ENCODE measurements around the gene OR2C1. TPM values are rescaled to one million over a fixed set of nuclear protein-coding genes. Genes with fewer than 3 reads are reported as not detected.

OR2C1 gene
- total RNA-seq, 1 experiment from 2014 or later: not detected

DNA sequence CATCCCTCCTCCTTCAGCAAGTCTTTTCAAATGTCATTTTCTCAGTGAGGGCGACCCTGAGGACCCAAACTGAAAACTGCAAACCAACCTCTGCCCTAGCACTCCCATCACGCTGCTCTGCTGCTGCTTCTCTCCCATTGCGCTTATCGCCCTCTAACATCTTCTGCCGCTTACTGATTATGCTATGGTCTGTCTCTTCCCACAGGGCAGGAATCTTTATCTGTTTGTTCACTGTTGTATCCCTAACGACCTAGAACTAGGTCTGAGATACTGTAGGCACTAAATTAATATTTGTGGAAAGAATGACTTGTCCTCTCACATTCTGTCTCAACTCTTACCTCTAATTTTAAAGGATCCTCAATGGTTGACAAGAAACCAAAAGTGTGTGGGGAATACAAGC lies 32.6 kb downstream of the OR2C1 start:
- Mint-ChIP-seq H3K9me3 (peaks cover 43% of the 10 kb centered on the region), H3K4me1 (no peaks in the 10 kb centered on the region), H3K36me3 (peaks cover 83% of the 10 kb centered on the region), H3K27me3 (ENCODE audit: low read depth) (peaks cover 5% of the 10 kb centered on the region; the same call in 1 of the 2 replicates), H3K27ac (no peak overlapping the region), H3K4me3 (no peak overlapping the region)
- POLR2A ChIA-PET: no interaction called here
- TF ChIP-seq NR3C1 (CRISPR knock-in tag; conservative IDR thresholded peaks at IDR 0.05; ENCODE audit: low read depth): no peak
- TF ChIP-seq NFATC4 (CRISPR knock-in tag; IDR thresholded peaks at IDR 0.05): no peak
- TF ChIP-seq, protein P1, sequence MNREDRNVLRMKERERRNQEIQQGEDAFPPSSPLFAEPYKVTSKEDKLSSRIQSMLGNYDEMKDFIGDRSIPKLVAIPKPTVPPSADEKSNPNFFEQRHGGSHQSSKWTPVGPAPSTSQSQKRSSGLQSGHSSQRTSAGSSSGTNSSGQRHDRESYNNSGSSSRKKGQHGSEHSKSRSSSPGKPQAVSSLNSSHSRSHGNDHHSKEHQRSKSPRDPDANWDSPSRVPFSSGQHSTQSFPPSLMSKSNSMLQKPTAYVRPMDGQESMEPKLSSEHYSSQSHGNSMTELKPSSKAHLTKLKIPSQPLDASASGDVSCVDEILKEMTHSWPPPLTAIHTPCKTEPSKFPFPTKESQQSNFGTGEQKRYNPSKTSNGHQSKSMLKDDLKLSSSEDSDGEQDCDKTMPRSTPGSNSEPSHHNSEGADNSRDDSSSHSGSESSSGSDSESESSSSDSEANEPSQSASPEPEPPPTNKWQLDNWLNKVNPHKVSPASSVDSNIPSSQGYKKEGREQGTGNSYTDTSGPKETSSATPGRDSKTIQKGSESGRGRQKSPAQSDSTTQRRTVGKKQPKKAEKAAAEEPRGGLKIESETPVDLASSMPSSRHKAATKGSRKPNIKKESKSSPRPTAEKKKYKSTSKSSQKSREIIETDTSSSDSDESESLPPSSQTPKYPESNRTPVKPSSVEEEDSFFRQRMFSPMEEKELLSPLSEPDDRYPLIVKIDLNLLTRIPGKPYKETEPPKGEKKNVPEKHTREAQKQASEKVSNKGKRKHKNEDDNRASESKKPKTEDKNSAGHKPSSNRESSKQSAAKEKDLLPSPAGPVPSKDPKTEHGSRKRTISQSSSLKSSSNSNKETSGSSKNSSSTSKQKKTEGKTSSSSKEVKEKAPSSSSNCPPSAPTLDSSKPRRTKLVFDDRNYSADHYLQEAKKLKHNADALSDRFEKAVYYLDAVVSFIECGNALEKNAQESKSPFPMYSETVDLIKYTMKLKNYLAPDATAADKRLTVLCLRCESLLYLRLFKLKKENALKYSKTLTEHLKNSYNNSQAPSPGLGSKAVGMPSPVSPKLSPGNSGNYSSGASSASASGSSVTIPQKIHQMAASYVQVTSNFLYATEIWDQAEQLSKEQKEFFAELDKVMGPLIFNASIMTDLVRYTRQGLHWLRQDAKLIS (CRISPR knock-in tag; IDR thresholded peaks at IDR 0.05; ENCODE audit: borderline replicate concordance): no peak
- no peak for TF ChIP-seq ELF4 (CRISPR knock-in tag; IDR thresholded peaks at IDR 0.05; ENCODE audit: low read depth)
- TF ChIP-seq RELA (CRISPR knock-in tag; IDR thresholded peaks at IDR 0.05; ENCODE audit: borderline replicate concordance): no peak
- TF ChIP-seq ATF1 (CRISPR knock-in tag; IDR thresholded peaks at IDR 0.05): no peak
- TF ChIP-seq CREM (CRISPR knock-in tag; IDR thresholded peaks at IDR 0.05): no peak
- TF ChIP-seq, protein P2, sequence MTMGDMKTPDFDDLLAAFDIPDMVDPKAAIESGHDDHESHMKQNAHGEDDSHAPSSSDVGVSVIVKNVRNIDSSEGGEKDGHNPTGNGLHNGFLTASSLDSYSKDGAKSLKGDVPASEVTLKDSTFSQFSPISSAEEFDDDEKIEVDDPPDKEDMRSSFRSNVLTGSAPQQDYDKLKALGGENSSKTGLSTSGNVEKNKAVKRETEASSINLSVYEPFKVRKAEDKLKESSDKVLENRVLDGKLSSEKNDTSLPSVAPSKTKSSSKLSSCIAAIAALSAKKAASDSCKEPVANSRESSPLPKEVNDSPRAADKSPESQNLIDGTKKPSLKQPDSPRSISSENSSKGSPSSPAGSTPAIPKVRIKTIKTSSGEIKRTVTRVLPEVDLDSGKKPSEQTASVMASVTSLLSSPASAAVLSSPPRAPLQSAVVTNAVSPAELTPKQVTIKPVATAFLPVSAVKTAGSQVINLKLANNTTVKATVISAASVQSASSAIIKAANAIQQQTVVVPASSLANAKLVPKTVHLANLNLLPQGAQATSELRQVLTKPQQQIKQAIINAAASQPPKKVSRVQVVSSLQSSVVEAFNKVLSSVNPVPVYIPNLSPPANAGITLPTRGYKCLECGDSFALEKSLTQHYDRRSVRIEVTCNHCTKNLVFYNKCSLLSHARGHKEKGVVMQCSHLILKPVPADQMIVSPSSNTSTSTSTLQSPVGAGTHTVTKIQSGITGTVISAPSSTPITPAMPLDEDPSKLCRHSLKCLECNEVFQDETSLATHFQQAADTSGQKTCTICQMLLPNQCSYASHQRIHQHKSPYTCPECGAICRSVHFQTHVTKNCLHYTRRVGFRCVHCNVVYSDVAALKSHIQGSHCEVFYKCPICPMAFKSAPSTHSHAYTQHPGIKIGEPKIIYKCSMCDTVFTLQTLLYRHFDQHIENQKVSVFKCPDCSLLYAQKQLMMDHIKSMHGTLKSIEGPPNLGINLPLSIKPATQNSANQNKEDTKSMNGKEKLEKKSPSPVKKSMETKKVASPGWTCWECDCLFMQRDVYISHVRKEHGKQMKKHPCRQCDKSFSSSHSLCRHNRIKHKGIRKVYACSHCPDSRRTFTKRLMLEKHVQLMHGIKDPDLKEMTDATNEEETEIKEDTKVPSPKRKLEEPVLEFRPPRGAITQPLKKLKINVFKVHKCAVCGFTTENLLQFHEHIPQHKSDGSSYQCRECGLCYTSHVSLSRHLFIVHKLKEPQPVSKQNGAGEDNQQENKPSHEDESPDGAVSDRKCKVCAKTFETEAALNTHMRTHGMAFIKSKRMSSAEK (CRISPR knock-in tag; IDR thresholded peaks at IDR 0.05; ENCODE audit: borderline replicate concordance): no peak
- no peak for TF ChIP-seq JUN (CRISPR knock-in tag; IDR thresholded peaks at IDR 0.05)
- TF ChIP-seq NR2C2 (CRISPR knock-in tag; IDR thresholded peaks at IDR 0.05): no peak
- TF ChIP-seq, protein P3, sequence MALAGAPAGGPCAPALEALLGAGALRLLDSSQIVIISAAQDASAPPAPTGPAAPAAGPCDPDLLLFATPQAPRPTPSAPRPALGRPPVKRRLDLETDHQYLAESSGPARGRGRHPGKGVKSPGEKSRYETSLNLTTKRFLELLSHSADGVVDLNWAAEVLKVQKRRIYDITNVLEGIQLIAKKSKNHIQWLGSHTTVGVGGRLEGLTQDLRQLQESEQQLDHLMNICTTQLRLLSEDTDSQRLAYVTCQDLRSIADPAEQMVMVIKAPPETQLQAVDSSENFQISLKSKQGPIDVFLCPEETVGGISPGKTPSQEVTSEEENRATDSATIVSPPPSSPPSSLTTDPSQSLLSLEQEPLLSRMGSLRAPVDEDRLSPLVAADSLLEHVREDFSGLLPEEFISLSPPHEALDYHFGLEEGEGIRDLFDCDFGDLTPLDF (CRISPR knock-in tag; IDR thresholded peaks at IDR 0.05): no peak
- TF ChIP-seq OVOL2 (CRISPR knock-in tag; IDR thresholded peaks at IDR 0.05; ENCODE audit: borderline replicate concordance): no peak
- TF ChIP-seq EMX1 (CRISPR knock-in tag; IDR thresholded peaks at IDR 0.05): no peak
- TF ChIP-seq GABPB1 (CRISPR knock-in tag; IDR thresholded peaks at IDR 0.05): no peak
- TF ChIP-seq, protein P4, sequence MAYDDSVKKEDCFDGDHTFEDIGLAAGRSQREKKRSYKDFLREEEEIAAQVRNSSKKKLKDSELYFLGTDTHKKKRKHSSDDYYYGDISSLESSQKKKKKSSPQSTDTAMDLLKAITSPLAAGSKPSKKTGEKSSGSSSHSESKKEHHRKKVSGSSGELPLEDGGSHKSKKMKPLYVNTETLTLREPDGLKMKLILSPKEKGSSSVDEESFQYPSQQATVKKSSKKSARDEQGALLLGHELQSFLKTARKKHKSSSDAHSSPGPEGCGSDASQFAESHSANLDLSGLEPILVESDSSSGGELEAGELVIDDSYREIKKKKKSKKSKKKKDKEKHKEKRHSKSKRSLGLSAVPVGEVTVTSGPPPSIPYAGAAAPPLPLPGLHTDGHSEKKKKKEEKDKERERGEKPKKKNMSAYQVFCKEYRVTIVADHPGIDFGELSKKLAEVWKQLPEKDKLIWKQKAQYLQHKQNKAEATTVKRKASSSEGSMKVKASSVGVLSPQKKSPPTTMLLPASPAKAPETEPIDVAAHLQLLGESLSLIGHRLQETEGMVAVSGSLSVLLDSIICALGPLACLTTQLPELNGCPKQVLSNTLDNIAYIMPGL (CRISPR knock-in tag; IDR thresholded peaks at IDR 0.05): no peak
- no peak for TF ChIP-seq ZNF317 (CRISPR knock-in tag; IDR thresholded peaks at IDR 0.05; ENCODE audit: borderline replicate concordance, low read depth)
- TF ChIP-seq FOXP1 (CRISPR knock-in tag; IDR thresholded peaks at IDR 0.05; ENCODE audit: borderline replicate concordance): no peak
- no peak for TF ChIP-seq IRF2 (CRISPR knock-in tag; IDR thresholded peaks at IDR 0.05; ENCODE audit: borderline replicate concordance, low read depth)
- TF ChIP-seq, protein P5, sequence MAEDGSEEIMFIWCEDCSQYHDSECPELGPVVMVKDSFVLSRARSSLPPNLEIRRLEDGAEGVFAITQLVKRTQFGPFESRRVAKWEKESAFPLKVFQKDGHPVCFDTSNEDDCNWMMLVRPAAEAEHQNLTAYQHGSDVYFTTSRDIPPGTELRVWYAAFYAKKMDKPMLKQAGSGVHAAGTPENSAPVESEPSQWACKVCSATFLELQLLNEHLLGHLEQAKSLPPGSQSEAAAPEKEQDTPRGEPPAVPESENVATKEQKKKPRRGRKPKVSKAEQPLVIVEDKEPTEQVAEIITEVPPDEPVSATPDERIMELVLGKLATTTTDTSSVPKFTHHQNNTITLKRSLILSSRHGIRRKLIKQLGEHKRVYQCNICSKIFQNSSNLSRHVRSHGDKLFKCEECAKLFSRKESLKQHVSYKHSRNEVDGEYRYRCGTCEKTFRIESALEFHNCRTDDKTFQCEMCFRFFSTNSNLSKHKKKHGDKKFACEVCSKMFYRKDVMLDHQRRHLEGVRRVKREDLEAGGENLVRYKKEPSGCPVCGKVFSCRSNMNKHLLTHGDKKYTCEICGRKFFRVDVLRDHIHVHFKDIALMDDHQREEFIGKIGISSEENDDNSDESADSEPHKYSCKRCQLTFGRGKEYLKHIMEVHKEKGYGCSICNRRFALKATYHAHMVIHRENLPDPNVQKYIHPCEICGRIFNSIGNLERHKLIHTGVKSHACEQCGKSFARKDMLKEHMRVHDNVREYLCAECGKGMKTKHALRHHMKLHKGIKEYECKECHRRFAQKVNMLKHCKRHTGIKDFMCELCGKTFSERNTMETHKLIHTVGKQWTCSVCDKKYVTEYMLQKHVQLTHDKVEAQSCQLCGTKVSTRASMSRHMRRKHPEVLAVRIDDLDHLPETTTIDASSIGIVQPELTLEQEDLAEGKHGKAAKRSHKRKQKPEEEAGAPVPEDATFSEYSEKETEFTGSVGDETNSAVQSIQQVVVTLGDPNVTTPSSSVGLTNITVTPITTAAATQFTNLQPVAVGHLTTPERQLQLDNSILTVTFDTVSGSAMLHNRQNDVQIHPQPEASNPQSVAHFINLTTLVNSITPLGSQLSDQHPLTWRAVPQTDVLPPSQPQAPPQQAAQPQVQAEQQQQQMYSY (CRISPR knock-in tag; IDR thresholded peaks at IDR 0.05): no peak
- CTCF ChIA-PET: no interaction called here
- DNase-seq (ENCODE audit: low spot score): no peak
- no peak for ATAC-seq

Measured in WTC11 (cell line).